Epithelial cell of proximal tubule (primary cell): Measurements from ENCODE around the gene PERM1. TPM values are rescaled to one million over a fixed set of nuclear protein-coding genes. Genes with fewer than 3 reads are reported as not detected.

Source experiments
- DNase-seq: peaks from one replicate; pipeline ENCODE4 v3.0.0-alpha.2; 2011; ENCODE audit warnings: low read depth
- H3K4me3 ChIP-seq: 2 replicates; pipeline ENCODE4 v1.5.1; 2011; ENCODE audit warnings: low read depth, mild to moderate bottlenecking, low read length
- total RNA-seq: library from RNA; depleted of rRNA; stranded (reverse); fragments of >200 nt; gene quantifications from 2 replicates; pipeline ENCODE4 v1.2.3, GENCODE V29; 2015
- TF ChIP-seq, protein P1 (sequence below): conservative IDR thresholded peaks from 2 replicates; pipeline ENCODE4 v1.5.1; 2012; ENCODE audit warnings: low read depth, mild to moderate bottlenecking, low read length

Gene PERM1
- total RNA-seq, 1 donor from 2014 or later: not detected

DNA sequence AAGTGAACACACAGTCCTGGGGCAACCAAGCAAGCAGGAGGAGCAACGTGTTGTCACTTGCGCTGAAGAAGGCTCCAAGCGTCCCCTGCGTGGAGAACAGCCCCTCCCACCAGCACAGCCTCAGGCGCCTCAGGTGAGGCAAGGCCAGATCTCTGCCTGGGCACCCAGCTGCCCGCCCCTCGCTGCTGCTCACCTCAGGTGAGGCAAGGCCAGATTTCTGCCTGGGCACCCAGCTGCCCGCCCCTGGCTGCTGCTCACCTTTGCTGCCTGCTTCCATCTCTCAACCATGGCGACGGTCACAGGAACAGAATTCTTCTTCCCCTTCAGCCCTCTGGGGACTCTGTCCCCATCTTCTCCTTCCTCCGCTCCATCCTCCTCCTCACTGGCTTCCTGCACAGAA is 25.3 kb downstream of the PERM1 start:
- no peak overlapping the region for H3K4me3 ChIP-seq
- TF ChIP-seq, protein P1, sequence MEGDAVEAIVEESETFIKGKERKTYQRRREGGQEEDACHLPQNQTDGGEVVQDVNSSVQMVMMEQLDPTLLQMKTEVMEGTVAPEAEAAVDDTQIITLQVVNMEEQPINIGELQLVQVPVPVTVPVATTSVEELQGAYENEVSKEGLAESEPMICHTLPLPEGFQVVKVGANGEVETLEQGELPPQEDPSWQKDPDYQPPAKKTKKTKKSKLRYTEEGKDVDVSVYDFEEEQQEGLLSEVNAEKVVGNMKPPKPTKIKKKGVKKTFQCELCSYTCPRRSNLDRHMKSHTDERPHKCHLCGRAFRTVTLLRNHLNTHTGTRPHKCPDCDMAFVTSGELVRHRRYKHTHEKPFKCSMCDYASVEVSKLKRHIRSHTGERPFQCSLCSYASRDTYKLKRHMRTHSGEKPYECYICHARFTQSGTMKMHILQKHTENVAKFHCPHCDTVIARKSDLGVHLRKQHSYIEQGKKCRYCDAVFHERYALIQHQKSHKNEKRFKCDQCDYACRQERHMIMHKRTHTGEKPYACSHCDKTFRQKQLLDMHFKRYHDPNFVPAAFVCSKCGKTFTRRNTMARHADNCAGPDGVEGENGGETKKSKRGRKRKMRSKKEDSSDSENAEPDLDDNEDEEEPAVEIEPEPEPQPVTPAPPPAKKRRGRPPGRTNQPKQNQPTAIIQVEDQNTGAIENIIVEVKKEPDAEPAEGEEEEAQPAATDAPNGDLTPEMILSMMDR: no peak
- no peak for DNase-seq

DNA sequence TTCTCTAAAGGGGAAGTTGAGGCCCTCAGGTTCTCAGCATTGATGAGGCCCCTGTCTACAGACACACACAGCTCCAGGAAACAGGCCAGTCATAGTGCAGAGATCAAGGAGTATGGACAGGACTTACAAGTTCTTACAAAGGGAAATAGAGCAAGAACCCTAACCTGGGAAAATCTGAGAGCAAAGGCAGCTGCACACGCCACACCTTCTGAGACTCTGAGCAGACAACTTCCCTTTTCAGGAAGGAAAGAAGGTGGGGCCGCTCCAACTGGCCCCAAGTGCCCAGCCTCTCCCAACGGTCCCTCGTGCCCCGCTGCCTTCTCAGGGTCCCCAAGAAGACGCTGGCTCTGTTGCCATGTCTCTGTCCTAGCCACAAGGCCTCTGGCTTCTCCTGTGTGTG is 26.4 kb downstream of the PERM1 start:
- no peak overlapping the region for H3K4me3 ChIP-seq
- DNase-seq: no peak
- TF ChIP-seq, protein P1: no peak

DNA sequence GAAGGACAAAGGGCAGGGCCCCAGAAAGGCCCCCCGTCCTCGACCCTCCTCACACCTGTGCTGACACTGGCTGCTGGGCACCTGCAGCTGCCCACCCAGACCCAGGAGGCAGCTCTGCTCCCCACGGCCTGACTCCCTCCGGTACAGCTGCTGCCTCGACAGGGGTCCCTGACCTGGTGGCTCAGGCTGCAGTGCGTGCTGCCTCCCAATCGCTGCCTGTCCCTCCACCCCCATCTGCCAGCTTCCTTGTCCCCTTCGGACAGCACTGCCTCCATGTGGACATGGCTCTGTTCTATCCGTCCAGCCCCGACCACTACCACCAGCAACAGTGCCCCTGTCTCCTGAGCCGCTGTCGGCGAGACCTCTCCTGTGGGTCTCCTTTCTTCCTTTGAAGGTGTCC is 27.0 kb downstream of the PERM1 start:
- no peak for DNase-seq
- TF ChIP-seq, protein P1: no peak
- H3K4me3 ChIP-seq: no peak overlapping the region

DNA sequence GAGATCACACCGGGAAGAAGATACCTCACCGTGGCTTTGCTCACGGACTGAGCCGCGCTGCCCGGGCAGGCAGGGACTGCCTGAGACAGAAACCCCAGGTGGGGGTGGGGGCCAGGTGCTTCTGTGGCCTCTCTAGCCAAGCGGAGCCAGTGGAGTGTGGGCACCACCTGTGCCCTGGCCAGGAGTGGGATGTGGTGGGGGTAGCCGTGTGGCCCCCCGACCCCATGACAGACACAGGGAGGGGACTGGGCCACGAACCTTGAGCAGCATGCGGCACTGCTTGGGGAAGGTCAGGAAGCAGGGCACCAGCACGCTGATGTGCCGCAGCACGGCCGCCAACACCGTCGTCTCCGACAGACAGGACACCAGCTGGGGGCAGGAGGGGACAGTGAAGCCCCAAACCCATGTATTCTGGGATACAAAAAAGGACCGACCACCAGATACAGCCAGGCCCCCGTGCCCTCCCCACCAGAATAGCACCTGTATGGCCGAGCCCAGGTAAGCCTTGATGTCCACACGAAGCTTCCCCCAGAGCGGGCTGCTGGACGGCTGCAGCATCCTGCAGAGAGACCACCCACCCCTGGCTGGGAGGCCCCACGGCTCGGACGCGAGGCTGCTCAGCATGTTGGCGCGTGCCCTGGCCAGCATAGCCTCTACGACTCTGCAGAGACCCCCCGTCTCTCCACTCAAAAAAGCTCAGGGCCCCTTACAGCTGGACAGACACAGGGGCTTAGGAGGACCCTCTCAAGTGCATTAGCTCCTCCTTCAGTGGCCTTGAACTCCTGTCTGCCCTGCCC is 28.2 kb downstream of the PERM1 start:
- no peak overlapping the region for H3K4me3 ChIP-seq
- TF ChIP-seq, protein P1: no peak
- no peak for DNase-seq

DNA sequence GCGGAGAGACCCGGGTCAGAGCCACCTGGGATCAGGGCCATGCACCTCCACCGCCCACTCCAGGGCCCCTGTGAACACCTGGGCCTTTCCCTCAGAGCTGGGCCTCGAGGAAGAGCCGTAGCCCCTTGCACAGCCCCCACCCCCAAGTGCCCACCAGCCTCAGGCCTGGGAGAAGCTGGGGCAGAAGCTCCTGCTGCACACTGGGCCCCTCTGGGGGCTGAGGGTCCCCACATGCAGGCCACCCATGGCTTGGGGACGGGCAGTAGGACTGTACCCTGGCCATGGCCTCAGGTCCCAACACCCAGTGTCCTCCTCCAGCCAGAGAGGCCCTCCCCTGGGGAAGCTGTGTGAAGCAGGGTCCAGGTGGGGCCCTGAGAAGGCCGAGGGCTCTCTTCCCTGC is 29.3 kb downstream of the PERM1 start:
- H3K4me3 ChIP-seq: no peak overlapping the region
- no peak for DNase-seq
- TF ChIP-seq, protein P1: no peak

DNA sequence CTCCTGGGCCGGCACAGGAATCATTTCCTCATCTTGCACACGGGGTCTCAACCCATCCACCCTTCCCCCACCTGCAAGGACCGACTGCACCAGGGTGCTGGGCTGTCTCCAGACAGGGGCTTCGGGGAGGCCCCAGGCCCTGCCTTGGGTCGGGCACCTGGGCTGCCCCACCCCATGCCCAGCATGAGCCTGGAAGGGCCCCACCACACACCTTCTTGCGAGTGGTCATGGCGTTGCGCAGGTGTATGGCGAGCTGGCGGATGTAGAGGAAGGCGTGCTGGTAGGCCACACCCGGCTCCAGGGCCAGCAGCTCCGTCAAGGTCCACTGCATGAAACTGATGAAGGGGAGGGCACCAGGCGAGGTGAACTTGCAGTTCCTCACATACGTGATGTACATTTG is 29.7 kb downstream of the PERM1 start:
- TF ChIP-seq, protein P1: no peak
- H3K4me3 ChIP-seq: no peak overlapping the region
- no peak for DNase-seq

DNA sequence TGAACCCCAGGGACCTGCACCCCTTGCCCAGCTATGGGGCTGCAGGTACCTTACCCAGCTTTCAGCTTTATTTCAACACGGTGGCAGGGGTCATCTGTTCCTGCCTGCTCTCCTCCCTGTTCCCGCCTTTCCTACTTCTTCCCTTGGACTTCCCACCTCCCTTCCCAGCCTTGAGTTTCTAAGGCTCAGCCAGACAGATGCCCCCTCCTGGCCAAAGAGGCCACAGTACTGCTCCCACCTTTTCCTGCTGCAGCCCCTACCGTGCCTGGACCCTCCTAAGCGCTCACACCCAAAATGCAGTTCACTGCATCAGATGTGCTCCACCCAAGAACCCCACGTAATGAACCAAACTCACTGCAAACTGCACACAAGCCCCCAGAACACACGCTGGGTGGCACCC is 30.5 kb downstream of the PERM1 start:
- DNase-seq: no peak
- TF ChIP-seq, protein P1: peak; percentile 59
- no peak overlapping the region for H3K4me3 ChIP-seq
